HG03066 (cell line): ENCODE data around the gene RAB6B.

Experiments
- ATAC-seq: cut with Tn5 transposase; IDR thresholded peaks from one replicate; pipeline ENCODE4 v1.9.1; 2021; ENCODE audit warnings: low read depth; ENCODE audit not compliant: unreplicated experiment

RAB6B gene

DNA sequence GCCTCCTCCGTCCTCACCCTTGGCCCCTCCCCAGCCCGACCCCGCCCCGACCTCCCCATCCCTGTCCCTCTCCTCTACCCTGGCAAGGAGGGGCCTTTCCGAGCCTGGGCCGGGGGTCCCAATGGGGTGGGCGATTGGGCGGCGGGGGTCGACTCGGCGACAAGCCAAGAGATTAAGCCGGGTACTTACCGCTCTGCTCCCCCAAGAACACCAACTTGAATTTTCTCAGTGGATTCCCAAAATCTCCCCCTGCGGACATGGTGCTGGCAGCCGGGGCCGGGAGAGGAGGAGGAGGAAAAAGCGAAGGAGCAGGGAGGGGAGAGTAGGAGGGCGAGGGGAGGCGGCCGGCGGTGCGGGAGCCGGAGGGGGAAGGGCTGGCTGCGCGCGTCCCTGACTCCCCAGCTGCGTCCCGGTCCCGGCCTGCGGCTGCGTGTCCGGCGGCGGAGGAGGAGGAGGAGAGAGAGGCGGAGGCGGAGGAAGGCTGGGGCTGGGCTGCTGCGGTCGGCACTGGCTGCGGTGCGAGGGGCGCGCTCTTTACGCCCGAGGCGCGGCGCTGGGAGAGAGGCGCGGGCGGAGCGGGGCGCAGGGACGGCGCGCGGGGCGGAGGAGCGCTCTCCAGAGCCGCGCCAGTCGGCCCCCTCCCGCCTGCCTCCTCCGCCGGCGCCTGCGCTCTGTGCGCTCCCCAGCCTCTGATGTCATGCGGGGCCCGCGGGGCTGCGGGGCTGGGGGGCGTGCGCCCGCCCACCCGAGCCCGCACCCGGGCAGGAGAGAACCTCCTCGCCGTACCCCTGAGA lies at the start of gene RAB6B:
TSS of gene RAB6B (minus strand) at position 675 of the 794 bp plus-strand sequence. CDS start at position 259, 416 bp downstream.
- ATAC-seq: no peak

DNA sequence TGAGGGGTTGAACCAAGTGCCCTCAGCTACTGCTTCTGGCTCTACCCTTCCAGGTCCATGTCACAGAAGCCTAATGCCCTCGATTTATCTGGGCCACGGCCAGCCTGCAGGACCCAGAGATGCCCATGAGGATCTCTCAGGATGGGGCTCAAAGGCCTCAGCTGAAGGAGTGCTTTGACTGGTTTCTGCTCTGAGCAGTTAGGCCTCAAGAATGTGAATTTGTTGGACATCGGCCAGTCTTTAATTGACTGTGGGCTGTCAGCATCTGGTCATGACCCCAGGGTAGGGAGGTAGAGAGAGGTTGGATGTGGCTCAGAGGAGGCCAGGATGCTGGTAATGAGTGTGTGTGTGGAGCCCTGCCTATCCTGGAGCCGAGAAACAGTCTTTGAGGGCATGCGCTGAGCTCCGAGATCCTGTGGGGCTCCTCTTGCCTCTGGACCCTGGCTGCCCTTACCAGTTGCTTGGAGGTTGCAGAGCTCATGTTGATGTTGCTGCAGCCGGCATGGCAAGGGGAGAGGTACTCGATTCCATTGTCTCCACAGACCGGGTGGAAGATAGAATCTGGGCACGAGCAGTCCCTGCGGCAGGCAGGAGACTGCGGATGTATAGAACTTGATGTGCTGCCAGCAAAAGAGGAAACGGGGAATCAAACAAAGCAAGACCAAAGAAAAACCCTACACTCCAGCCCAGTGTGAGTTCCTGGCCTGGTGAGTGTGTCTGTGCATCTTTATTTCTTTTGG lies 49.1 kb upstream of the RAB6B start:
- no peak for ATAC-seq

DNA sequence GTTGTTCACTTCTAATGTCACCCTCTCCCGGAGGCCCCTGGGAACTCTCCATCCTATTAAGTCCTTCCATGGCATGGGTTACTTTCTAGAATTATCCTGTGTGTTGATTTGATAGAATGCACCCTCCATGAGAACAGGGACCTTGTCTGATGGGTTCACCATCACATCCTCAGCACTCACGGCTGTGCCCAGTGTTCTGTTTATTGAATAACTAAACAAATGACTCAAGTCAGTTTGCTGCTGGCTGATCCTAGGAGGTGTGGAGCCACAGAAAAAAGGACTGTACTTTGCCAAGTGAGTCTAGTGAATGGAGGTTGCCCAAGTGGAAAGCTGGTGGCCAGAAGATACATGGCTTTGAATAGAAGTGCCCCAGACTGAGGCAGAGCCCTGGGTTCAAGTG lies 48.5 kb upstream of the RAB6B start:
- ATAC-seq: no peak

DNA sequence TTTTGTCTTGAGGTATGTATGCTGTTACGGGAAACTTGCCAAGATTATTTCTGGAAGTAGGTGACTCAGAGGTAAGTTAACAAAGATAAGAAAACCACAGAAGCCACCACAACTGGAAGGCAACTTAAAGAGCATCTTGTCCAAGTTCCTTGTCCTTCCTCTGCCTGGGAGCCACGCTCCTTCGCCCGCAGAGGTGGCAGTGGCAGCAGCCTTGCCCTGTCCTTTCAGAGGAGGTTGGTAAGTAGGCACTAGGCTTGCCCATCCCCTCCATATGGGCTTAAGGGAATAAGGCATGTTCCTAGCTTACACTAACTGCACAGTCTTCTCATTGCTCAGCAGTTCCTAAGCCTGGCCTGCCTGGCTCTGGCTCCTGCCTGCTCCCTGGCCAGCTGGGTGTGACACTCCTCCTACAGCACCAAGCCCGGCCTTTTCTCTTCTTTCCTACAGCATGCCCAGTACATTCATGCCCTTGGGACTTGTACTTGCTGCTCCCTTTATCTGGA lies 48.0 kb upstream of the RAB6B start:
- no peak for ATAC-seq

DNA sequence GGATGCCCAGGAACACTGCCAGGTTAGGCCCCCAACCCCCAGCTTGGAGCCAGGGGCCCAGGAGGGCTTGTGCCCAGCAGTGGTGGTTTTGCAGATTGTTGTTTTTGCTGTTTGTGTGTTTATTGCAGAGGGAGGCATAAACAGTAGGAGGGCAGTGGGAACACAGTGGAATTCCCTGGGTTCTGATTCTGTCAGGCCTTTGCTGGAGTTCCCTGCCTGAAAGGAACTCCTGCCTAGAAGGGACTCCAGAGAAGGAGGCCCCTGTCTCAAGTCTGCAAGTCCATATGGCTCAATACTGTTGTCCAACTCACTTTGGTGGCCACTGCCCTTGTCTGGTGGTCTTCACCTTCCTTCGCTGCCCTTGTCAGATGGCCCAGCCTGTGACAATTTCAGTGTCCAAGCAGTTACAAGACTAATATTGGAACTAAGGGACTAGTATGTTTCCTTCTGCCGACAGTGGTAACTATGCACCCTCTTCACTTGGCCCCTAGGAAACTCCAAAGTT lies 47.4 kb upstream of the RAB6B start:
- ATAC-seq: no peak

DNA sequence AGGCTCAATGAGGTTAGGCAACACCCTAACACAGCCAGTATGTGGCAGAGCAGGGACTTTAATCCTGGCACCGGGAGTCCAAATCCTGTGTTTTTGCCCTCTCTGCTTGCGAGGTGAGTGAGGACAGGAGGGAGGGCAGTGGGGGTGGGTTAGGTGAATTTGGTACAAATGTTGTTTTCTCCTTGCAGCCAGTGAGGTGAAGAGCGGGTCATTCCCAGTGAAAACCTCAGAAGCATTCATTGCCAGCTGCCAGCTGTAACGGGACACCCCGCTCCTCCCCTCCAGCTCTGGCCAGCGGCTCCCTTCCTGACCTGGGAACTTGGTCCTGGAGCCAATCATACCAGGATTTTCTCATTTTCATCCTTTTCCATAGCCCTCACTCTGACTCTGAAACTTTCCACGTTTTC lies 45.7 kb upstream of the RAB6B start:
- no peak for ATAC-seq

DNA sequence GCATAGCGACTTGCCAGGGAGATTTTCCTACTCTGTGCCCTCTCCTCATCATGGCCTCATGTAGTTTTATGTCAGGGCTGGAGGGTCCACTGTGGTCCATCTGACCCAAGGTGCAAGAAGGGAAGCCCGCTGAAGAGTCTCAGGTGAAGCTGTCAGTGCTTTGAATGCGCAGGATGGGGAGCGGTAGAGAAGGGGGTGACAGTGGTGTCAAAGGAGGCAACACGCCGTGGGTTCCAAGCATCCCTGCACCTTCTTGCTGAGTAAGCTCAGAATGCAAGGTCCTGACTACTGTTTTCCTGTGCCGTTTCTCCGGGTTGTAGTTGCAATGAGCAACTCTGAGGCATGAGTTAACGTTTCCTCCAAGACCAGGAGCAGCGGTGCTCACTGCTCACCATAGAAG lies 44.9 kb upstream of the RAB6B start:
- ATAC-seq: no peak

DNA sequence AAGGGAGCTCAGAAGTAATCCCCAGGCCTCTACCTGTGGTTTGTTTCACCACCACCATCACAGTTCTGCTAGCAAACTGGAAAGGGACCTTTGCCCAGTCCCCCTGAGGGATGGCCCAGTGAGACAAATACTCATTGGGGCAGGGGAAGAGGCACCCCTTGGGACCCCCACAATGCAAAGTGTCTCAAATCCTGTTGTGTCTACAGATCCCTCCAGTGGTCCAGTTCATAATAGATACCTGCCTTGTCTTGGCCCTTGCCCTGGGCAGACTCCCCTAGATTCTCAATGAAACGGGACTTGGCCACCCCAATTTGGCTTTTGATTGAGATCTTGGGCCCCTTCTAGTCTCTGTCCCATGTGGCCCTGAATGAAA lies 43.8 kb upstream of the RAB6B start:
- ATAC-seq: no peak

DNA sequence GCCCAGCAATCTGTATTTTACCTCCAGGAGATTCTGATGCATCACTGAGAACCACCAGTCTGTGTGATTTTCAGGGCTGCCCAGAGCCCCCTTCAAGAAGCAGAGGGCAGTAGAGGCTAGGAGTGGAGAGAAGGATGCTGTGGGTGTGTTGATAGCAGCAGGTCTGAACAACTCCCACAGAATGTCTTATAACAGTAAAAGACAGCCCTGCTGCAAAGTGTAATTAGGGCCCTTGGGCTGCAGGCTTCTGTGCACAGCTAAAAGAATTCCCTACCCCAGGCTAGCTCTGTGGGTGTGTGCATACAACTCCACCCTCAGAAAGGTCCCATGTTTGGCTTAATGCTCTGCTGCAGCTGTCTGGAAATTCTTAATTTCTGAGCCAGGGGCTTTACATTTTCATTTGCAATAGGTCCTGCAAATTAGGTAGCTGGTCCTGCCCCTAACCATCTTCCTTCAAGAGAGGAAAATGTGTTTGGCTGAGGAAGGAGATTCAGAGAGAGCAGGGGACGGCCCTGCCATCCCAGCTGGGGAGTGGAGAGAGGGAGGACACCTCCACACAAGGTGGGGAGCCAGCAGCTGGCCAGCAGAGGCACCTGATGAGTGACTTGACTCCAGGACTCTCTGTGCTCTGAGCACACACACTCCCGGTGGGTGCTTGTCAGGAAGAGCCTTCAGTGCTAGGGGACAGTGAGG lies 43.2 kb upstream of the RAB6B start:
- no peak for ATAC-seq

DNA sequence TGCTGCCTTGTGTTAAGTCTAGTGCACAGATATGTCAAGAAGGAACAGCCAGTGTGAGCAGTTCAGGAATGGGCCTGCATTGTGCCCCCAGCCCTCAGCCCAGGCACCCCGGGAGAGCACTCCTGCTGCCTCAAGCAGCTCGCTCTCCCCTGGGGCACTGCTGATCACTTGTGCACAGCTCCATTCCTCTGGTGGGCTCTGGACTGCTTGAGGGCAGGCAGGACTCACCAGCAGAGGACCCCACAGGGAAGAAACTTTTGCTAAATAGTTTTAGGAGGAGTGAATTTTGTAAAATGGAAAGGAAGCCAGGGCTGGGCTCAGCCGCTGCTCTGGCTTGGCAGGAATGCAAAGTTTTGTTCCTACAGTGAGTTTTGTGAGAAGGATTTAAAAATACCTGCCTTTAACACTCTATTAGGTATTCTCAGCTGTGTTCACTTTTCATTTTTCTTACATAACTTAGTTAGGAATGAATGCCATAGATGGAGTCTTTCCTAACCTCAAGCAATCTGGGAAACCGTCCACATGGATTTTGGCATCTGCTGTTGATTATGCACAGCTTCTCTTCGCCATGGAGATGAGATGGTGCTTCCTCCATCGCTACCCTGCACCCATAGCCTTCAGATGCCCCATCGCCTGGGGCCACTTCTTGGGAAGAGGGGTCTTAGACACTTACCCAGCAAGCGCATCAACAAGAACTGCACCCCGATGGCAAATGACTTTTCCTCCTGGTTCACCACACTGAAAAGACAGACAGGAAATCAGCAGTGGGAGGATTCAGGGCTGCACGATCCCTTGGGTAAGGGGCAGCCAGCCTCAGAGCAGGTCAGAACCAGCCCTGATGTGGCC lies 42.3 kb upstream of the RAB6B start:
- ATAC-seq: no peak

DNA sequence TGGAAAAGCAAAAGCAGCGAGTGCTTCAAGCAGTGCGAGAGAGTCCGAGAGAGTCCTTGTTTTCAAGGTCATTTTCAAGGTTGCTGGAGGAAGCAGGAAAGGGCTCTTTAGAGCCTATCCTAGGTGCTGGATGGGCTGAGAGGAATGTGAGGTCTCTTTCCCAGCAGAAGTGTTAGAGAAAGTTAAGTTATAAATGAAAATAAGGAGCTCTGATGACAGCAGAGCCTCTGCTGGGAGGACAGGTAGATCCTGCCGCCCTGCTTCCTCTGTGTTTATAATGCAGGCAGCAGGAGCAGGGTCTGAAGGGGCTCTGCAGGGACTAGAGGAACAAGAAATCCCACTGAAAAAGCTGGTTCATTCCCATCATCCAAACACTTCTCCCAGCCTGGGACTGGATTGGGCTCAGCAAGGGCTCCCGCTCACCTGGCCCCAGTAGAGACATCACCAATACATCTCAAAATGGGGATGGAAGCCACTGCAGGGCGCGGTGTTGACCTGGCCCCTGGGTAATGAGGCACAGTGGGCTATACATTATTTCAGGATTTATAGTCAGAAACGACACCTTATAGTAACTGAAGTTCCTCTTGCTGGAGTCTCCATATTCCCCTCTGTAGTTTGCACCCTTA lies 41.5 kb upstream of the RAB6B start:
- ATAC-seq: no peak

DNA sequence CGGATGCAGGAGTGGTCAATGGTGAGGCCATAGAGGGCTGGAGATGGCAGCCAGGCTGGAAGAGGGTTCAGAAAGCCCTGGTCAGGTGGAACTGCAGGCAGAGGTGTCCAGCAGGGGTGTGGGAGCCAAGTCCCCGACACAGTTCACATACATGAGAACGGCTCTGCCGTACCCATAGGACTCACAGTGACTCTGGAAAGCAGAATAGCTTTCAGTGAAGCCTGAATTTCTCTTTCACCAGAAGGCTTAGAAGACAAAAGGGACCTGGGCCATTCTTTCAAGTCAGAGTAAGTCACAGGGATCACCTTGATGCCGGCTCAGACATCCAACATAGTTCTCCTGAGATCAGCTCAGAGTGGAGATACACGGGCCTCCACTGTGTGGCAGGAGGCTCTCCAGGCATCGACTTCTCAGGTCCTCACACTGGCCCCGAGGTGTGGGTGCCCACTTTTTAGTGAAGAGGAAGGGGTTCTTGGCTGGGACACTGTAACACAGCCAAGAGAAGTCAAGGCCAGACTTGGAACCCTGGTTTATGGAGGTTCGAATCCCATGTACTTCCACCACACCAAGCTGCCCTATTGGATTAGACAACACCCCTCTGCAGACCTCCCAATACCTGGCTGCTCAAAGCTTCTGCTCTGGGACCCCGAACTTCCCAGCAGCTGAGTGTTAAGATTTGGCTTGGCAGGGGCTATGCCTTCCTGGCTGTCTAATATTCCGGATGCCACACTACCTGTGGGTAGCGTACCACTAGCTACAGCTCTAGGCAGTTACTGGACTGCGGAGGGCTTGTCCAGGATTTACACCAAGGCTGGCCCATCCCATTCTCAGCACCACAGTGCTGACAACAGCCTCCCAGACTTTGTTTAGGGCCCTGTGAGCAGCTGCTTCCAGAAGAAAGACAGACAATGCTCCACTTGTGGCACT lies 40.4 kb upstream of the RAB6B start:
- no peak for ATAC-seq

DNA sequence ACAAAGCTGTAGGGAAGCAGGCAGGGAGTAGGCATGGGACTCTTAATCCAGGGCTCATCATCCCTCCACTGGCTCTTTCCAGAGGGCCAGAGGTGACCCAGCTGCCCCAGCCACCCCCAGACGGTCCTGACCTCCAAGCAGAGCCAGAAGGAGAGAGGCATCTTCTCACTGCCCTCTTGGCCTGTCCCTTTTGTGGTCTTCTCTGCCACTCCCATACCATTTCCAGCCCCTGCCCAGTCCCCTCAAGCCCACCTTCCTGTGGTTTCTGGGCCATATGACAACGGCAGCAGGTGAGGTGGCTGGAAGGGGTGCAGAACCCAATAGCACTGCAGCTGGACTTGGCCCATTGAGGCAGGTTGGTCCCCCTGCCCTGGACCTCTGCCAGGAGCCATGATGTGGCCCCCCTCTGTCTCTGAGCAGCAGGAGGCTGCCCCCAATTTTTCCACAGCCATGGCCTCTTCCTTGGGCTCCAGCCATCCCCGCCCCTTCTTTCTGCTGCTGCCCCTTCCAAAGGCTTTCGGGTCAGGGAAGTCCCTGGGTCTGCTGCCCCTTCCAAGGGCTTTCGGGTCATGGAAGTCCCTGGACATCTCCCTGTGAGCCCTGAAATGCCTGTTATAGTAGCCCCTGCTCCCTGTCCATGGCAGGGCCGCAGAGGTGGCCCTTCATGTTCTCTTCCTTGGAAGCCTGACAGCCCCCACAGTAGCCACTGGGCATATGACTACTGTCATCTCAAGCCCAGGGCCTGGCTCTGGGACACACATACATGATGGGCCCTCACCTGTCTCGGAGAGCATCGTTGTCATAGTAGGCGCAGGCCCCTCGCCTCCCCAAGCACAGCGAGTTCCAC lies 39.5 kb upstream of the RAB6B start:
- no peak for ATAC-seq

DNA sequence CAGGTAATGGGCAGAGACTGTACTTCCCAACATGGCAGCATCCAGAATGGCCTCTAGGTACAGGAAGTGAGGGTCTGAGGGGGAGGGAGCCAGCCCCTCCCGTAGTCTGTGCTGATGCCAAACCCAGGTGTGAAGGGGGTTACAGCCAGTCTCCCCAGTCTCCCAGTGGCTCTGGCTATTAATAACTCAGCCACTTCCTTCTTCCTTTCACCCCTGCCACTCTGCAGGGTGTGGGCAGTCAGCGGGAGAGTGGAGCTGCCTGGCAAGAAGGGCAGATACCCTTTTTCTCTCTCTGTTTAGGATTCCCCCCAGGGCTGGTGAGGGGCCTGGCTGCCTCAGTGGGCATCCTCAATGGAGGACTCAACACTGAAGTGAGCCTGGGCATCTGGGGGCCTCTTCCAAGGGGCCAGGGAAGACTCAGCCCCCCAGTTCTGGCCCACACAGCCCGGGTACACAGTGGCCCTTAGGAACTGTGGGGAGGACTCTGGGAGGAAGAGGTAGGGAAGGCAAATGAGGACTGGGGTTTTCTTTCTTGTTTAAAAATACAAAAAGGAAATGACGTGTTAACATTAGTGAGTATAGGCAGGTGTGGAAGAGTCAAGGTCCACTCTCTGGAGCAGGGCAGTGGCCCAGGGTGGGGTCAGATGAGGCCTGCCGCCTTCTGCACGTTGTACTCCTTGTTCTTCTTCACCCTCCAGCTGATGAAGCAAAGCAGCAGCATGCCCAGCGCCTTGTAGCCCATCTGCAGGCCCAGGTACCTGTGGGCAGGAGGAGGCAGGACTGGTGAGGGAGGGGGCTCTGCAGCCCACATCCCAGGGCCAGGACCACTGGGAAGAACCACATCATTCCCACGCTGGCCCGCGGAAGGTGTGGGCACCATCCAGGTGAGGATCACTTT lies 38.6 kb upstream of the RAB6B start:
- ATAC-seq: no peak

DNA sequence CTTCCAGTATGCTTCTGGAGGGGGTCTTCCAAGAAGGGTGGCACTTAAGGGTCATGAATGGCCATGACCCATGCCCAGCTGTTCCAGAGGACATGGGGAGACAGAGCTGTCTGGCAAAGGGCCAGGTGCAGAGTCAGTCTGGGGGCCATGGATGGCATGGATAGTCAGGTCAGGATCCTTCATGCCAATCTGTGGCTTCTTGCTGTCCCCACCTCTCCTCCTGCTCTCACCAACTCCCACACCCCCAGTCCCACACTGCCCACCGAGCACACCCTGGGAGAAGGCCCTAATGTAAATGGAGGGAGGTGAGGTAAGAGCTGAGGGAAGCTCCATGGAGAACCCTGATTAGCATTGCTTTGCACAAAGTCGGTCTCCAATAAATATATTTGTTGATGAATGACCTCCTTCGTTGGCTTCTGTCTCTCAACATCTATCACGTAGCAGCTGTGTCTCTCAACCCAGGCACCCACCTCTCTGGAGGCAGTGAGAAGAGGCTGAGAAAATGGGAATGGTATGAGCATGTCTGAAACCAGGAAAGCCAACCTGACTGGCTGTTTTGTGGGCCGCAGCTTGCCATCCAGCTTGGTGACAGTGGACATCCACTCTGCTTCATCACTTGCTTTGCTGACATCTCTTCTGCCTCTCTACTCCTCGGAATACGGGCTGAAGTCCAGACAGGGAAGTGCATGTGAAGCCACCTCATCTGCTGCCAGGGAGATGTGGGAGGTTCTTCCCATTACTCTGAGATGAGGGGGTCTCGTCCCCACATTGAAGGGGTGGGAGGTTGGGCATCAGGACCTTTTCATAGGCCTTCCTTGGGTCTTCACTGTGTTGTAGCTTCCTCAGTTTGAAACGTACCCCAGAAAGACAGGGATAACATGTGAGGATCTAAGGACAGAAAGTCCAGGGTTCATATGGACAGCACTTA lies 37.7 kb upstream of the RAB6B start:
- ATAC-seq: no peak

DNA sequence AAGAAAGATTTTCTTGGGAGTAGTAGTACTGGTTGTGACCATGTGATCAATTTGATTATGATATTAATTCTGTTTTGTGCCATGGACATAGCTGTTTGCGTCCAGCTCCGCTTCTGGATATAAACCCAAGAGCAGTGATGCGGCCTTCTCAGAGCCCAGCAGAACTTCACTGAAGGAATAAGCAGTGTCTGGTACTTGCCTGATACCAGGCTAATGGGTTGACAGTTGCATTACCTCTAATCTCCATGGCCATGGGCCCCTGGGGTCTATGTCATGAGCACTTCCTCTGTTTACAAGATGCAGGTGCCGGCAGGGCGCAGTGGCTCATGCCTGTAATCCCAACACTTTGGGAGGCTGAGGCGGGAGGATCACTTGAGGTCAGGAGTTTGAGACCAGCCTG lies 36.3 kb upstream of the RAB6B start:
- ATAC-seq: no peak
